HG03565 (cell line): Measurements from ENCODE around the gene CSRP1.

Source experiments
- ATAC-seq: cut with Tn5 transposase; IDR thresholded peaks from one replicate; pipeline ENCODE4 v1.9.1; 2021; ENCODE audit warnings: mild to moderate bottlenecking, moderate library complexity; ENCODE audit not compliant: unreplicated experiment

CSRP1 gene

DNA sequence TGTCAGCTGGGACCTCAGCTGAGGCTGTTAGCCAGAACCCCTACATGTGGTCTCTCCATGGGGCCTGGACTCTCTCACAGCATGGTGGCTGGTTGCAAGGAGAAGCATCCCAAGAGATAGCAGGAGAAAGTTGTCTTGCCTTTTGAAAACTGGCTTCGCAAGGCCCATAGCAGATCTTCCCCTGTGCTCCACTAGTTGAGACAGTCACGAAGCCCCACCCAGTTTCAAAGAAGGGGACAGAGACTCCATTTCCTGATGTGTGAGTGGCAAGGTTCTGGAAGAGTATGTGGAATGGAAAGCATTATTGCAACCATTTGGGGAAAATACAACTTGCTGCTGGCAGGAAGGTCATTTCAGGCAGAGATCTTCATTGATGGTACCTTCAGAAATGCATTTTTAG, 7.5 kb upstream of the CSRP1 start:
- ATAC-seq, result no peak

- ATAC-seq, result no peak
These were observed 6.7 kb upstream of the CSRP1 start for GRCh38 chr1:201513498-201514243.

- ATAC-seq, result no peak
These were observed 5.1 kb upstream of the CSRP1 start for GRCh38 chr1:201511941-201512539.

GRCh38 chr1:201511396-201511940, 4.5 kb upstream of the CSRP1 start:
- no peak for ATAC-seq

DNA sequence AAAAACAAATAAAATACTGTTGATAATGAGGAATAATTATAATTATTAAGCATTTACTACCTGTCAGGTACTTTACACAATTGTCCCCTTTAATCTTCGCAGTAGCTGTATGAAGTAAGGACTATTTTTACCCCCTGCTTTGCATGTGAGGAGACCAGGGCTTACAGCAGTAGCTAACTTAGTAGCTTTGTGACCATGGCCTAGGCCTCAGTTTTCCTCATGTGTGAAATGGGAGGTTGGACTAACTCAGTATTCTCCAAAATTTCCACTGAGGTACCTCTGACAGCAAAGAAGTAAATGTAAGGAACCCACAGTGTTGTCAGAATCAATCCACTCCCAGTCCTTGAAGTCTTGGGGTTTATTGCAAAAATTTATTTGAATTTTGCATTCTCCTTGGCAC, 3.8 kb upstream of the CSRP1 start:
- no peak for ATAC-seq

- ATAC-seq, result no peak
These were observed 2.9 kb upstream of the CSRP1 start for GRCh38 chr1:201509601-201510374.

DNA sequence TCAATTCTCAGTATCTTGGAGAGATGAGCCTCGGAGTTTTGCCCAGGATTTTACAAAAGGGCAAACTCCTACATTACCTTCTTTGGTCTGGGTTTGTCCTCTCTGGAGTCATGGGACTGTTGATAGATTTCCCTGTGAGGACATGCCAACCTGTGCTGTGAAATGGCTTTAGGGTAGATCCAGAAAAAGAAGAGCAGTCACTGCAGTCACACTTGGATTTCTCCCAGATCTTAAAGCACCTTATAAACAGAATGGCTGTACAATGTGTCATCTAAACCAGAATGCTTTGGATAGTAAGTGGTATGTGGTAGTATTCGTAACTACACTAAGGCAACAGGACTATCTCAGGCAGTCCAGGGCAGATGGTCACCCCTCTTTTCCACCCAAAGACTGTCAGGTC, 1.9 kb upstream of the CSRP1 start:
- no peak for ATAC-seq

DNA sequence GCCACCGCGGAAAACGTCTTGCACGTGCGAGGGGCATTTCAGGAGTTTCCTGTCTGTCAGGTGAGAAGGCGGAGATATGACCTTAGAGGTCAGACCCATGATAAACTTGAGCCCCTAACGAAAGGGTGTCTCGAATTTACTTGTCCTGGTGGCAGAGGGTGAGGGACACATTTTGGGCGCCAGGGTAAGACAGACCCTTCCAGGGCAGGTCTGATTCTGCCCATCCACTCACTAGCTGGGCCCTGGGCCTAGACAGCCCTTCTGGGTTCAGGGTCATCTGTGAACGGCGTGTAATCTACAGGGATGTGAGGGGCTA, 395 bp upstream of the CSRP1 start:
- ATAC-seq, result no peak

- no peak for ATAC-seq
These were observed 831 bp downstream of the CSRP1 start for GRCh38 chr1:201506092-201506491.

- ATAC-seq, result no peak
These were observed 1.4 kb downstream of the CSRP1 start for GRCh38 chr1:201505503-201505890.

GRCh38 chr1:201504799-201505502, 2.0 kb downstream of the CSRP1 start:
- no peak for ATAC-seq

DNA sequence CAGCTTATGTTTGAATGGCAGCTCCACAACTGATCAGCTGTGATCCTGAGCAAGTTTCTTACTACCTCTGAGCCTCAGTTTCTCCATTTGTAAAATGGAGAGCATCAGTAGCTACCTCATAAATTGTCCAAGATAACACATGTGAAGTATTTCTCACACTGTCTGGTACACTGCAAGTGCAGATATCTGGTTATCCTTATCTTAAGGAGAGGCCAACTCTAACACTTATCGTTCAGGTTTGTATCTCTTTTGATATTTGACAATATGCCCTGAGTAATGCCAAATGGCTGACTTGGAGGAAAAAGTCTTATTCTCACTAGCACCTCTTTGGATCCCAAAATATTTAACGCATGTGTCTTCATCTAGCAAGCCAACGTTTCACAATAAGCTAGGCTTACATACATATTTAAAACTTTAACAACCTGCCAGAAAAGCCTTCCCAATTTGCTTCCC, 2.7 kb downstream of the CSRP1 start:
- no peak for ATAC-seq

- ATAC-seq, result no peak
These were observed 3.3 kb downstream of the CSRP1 start for GRCh38 chr1:201503397-201504176.

GRCh38 chr1:201502511-201502857, 4.4 kb downstream of the CSRP1 start:
- ATAC-seq, result no peak

- no peak for ATAC-seq
These were observed 5.0 kb downstream of the CSRP1 start for GRCh38 chr1:201501812-201502510.

DNA sequence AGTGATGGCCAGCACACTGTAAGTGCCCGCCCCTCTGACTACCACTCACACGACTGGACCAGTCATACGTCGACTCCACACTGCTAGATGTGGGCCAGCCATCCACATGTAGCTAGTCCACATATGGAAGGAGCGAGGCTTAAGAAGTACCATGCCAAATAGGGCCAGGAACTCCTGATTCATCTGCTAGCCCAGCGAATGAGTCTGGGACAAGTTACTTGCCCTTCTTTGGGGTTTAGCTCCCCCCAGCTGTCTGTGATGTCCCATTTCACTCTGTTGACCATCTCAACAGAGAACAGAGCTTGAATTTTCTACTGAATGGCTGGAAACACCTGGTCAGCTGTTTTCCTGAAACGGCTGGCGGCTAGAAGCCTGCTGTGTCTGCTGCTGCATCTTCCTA, 5.8 kb downstream of the CSRP1 start:
- ATAC-seq, result no peak

GRCh38 chr1:201500670-201501120, 6.2 kb downstream of the CSRP1 start:
- no peak for ATAC-seq

GRCh38 chr1:201499795-201500669, 6.9 kb downstream of the CSRP1 start:
- no peak for ATAC-seq

- no peak for ATAC-seq
These were observed 7.7 kb downstream of the CSRP1 start for GRCh38 chr1:201499191-201499590.
